HG03342 (cell line): Measurements from ENCODE around the gene MRGPRF.
"Not testable (repeated sequence)": the region's sequence is repeated elsewhere in the genome, so short reads cannot be mapped to it uniquely, and the experiment has no call there.

ENCODE experiments used
- ATAC-seq: cut with Tn5 transposase; IDR thresholded peaks from one replicate; pipeline ENCODE4 v1.9.1; 2021; ENCODE audit warnings: mild to moderate bottlenecking, moderate library complexity; ENCODE audit not compliant: unreplicated experiment

The MRGPRF gene

DNA sequence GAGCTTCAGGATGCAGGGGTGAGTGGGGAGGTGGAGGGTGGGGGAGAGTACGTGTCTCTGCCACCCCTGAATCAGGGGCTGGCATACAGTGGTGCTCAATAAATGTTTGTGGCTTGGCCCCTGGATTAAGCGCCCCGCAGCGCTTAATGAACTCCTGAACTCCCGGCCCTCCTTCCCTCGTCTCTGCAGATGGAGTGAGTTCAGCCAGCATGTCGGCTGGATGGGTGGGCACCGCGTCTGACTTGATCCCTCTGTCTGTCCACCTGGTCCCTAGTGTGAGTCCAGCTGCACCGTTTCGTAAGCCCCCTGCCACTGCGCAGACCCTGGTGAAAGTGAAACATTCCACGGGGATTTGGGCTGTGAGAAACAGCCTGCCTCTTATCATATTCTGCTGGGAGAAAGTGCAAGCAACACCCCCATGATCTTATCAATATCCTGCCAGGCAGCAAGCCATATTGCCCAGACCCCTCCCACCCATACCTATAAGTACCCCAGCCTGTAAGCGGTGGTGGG lies 20.2 kb downstream of the MRGPRF start:
- no peak for ATAC-seq

DNA sequence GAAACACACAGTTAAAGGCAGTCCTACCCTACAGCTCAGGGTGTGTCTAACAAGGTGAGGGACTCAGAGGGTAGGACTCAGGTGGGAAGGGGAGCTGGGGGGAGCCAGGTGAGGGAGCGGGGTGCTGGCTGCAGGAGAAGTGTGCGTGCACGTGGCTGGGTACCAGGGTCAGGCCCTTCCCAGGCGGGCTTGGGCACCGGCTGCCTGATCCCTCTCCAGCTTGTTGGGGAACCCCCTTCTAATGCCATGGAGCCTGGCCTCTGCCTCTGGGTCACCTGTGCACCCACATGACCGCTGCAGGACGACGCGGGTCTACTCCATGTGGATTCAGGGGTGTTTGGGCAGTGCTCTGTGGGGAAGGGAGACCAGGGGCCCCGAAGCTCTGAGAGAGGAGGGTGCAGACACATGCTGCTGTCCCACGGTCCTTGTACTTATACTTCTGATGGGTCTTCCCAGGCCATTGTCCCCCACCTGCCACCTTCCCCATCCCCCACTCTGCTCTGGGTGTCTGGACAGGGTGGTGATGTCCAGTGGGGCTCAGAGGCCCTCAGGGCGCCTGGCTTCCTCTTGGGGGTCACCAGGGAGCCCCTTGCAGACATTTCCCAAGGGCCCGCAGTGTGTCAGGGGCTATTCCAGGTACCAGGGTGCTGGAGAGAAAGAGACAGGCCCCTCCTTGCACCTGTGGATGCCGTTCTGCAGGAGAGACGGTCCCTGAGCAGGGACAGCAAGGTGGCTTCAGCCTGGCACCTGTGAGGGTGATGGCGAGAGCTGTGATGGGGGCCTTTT lies 21.9 kb downstream of the MRGPRF start:
- no peak for ATAC-seq

DNA sequence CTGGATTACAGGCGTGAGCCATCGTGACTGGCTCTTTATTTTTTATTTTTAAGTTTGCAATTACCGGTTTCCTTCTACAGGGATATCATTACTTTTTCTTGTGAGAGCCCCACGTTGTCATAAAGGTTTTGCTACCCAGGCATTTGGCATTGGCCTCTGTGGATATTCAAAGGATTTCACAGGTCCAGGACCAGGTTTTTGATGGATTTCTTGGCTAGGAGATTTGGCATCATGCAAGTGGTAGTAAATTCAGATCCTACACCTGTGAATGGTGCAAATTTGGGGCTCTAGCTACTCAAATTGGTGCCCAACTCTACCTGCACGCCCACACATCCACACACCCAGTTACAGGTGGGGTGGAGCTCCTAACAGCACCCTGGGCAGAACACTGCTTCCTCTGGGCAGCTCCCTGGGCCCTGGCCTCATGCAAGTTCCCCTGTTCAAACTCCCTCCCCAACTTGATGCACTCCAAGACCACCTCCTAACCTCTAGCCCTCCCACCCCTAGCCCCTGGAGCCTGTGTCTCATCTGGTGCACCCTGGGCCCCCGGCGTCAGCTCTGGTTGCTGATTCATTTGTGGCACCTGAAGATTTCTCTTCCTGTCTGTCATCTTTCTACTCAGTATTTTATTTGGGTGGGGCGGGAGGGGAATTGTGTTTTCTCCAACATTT lies 23.0 kb downstream of the MRGPRF start:
- no peak for ATAC-seq

DNA sequence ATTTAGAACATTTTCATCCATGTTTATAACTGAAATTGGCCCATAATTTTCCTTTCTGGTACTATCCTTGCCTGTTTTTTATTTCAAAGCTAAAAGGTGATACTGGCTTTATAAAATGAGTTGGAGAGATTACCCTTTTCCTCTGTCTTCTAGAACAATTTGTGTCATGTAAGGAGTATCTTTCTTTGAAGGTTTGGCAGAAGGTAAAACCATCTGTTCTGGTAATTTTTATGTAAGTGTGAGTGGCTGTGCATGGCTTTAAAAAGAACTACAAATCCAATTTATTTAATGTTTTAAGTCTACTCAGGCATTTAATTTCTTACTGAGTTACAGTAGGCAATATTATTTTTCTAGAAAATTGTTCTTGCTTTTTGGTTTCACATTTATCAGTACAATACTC lies 24.6 kb downstream of the MRGPRF start:
- no peak for ATAC-seq

DNA sequence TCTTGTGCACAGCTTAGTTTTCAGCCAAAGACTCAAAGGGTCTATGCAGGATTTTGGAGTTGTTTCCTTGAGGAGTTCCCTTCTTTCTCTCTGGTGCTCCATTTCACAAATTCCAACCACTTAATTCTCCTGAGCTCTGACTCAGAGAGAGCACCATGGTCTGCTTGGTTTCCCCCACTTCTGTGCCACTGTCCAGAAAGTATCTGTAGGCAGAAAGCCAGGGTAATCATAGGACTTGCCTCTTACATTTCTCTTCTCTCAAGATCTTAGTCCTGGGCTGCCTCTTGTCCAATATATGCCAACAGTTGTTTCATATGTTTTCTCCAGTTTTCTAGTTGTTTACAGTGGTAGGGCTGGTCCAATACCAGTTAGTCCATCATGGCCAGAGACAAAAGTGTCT lies 25.8 kb downstream of the MRGPRF start:
- ATAC-seq: no peak

DNA sequence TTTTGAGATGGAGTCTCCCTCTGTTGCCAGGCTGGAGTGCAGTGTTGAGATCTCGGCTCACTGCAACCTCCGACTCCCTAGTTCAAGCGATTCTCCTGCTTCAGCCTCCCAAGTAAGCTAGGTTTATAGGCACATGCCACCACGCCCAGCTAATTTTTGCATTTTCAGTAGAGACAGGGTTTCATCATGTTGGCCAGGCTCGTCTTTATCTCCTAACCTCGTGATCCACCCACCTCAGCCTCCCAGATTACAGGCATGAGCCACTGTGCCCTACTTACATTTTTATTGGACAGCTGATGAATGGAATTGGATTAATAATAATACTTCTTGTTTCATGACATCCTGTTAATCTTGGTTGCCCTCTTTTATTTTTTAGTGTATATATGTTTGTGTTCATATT lies 29.2 kb downstream of the MRGPRF start:
- ATAC-seq: no peak

DNA sequence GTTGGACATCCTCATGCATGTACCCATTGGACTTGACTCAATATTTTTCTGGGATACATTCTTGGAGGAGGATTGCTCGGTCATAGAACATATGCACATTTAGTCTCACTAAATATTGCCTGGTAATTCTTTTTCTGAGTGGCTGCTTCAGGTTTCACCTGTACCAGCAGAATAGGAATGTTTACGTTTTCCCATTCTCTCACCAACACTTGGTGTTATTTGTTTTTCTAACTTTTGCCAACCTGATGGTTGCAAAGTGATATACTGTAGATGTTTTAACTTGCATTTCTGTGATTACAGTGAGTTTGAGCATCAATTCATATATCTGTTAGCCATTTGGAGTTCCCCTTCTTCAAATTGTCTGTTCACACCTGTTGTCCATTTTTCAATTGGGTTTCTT lies 30.9 kb downstream of the MRGPRF start:
- ATAC-seq: no peak

DNA sequence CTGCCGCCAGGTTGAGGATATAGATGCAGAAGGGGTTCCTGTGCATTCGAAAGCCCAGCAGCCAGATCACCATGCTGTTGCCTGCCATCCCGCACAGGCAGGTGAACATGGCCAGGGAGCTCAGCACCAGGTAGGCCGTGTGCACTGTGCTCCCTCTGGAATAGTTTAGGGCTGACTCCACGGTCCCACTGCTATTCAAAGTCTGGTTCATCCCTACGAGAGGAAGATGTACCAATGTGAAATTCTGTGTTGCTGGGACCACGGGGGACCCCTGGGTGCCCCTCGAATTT lies 32.3 kb downstream of the MRGPRF start, which contains the start of gene MRGPRD:
Gene MRGPRD (minus strand): TSS at position 211 of the 290 bp plus-strand sequence. CDS start 0 bp downstream, at position 211.
- ATAC-seq: no peak

DNA sequence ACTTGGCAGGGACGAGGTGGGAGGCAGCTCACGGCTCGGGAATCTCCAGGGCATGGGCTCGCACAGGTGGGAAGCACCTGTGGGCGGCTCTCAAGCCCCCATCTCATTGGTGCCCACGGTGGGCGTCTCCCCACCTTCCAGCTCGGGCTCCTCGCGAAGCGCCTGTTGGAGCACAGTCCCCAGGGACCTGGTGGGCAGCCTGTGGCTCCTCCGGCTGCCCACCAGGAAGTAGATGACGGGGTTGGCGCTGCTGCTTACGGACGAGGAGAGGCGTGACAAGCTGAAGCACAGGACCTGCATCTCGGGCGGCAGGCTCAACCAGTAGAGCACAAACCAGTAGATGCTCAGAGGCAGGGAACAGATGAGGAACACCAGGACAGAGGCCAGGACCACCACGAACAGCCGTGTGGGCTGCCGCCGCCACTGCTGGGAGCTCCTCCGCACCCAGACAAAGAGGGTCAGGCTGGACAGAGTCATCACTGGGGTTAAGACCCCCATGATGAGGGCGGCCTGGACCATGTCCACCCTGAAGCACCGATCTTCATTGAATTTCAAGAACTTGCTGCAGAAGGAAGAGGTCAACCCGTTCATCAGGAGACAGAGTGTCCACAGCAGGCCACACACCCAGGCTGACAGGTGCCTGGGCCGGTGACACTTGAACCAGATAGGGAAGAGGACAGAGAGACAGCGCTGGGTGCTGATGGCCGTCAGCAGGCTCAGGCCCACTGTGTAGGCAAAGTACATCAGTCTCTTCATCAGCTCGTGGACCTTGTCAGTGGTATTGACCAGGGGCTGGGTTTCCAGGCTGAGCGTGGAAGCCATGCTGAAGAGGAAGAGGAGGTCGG lies 32.9 kb downstream of the MRGPRF start:
- no peak for ATAC-seq

DNA sequence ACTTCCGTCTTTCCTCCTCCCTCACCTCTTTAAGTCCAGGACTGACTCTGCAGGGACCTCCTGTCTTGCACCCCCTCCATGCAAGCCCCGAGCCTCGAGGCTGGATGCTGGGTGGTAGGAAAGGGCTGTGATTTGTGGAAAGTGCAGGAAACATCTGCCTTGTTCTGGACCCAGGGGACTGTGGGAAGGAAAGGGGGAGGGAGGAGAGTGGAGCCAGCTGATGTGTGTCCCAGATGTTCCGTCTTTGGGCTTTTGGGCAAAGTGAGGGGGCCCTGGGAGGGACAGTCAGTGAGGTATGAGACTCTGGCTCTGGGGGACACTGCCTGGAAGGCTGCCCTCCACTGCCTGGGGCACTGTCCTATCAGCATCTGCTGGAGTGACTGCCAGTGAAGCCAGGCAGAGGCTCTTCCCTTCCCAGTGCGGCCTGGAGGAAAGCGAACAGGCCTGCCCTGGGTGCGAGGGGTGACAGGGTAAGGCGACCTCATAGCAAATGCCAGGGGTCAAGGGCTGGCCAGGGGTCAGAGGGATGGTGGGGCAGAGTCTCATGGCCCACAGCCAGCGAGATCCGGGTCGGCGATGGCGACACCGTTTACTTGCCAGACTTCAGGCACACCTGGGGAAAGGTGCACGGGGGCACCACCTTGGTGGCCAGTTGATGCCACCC lies 34.0 kb downstream of the MRGPRF start:
- ATAC-seq: no peak

DNA sequence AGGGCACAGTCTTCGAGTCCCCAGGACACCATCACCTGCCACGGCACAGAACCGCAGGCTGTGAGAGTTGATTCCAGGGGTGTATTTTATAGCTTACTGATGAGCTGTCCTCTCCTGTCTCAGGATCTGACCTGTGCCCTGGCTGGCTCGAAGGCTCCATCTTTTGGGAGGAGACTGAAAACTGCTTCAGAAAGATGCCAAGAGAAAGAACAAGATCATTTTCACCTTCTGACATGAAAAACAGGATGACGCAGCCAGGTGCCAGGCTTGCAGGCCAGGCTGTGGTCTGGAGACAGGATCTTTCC lies 34.5 kb downstream of the MRGPRF start:
- no peak for ATAC-seq

DNA sequence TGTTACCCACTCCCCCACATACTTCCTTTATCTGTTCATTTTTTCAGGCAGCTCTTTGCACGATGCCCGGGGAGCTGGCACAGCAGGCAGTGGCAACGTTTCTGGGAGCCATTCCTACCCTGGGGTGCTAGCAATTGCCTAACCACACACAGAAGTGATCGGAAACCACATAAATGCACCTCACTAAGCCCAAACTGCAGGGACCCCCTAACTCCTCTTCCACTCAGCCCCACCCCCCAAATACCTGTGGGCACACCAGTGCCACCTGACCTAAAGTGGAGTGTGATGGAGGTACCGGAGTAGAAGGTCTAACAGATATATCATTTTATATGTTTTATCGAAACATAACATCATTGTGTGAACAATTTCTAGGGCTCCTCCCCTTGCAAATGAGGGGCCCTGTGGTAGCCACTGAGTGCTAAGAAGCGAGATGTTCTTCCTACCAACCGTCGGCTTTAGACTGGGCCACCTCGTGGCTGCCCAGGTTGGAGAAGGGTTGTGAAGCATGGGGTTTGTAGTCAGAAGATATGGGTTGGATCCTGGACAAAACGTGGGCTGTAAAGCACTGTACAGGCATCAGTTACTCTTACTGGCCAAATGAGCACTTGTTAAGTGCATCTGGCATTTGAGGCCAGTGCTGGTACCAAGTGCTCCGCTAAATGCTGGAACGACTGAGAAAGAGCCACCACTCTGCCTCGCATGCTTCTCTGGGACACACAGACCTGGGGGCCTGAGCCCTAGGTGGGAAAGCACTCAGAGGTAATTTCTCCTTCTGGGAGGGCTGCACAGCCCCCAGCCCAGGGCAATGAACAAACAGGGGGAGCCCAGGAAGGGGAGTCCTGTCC lies 35.0 kb downstream of the MRGPRF start:
- ATAC-seq: no peak

DNA sequence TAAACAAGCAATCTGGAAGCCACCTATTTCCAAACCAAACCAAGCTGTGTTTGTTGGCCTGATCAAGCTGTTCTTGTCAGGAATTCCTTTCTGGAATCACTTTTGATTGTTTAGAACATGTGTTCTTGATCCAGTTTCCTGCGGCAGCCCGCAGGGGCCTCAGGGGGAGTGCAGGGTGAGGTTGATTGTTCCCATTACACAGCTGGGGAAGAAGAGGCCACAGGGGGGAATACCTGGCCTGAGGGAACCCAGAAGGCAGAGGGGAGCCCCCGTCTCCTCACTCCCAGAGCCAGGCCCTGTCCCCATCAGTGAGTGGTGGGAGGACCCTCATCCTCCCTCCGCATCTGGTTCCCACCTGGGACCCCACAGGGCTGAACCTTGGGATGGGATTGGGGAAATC lies 36.5 kb downstream of the MRGPRF start:
- ATAC-seq: no peak

DNA sequence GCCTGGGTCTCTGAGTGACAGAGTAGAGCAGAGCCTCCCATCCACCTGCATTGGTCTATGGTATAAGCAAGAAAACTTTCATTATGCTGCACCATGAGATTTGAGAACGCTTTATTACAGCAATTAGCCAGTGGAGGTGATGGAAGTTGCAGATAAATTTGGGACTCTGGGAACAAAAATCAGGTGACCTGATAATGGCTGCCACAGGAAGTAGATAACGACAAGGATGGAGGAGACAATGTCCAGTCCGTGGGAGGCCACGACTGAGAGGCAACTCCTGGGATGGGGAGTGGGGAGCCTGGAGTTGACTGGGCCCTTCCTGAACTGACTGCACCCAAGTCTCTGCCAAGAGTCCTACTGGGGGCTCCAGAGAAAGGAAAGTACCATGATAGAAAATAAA lies 37.0 kb downstream of the MRGPRF start:
- no peak for ATAC-seq

DNA sequence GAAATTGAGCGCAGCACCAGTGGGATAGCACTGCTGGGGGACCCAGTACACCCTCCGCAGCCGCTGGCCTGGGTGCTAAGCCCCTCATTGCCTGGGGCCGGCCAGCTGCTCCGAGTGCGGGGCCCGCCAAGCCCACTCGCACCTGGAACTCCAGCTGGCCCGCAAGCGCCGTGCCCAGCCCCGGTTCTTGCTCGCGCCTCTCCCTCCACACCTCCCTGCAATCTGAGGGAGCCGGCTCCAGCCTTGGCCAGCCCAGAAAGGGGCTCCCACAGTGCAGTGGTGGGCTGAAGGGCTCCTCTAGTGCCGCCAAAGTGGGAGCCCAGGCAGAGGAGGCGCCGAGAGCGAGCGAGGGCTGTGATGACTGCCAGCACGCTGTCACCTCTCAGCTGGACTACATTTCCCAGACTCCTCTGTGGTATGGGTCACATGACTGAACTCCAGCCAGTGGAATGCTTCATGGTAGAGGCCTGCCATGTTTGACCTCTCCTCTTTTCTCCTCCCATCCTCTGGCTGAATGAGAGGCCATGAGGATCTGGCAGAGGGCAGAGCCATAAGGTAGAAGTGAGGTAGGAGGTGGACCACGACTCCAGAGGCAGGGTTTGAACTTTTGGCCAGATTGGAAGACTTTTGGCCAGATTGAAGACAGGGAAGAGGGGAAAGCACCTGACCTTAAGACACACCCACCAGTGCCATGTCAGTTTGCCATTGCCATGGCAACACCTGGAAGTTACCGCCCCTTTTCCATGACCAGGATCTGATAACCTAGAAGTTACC lies 38.4 kb downstream of the MRGPRF start:
- ATAC-seq: no peak

DNA sequence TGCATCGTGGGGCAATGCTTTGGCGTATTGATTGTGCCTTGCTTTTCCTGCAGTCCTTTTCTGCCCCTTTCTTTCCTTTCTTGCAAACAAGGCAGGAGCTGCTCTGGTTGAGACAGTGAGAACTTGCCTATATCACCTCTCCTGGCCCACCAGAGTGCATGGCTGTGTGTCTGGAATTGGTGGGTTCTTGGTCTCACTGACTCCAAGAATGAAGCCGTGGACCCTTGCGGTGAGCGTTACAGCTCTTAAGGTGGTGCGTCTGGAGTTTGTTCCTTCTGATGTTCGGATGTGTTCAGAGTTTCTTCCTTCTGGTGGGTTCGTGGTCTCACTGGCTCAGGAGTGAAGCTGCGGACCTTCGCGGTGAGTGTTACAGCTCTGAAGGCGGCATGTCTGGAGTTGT lies 39.3 kb downstream of the MRGPRF start:
- ATAC-seq: not testable (repeated sequence)

DNA sequence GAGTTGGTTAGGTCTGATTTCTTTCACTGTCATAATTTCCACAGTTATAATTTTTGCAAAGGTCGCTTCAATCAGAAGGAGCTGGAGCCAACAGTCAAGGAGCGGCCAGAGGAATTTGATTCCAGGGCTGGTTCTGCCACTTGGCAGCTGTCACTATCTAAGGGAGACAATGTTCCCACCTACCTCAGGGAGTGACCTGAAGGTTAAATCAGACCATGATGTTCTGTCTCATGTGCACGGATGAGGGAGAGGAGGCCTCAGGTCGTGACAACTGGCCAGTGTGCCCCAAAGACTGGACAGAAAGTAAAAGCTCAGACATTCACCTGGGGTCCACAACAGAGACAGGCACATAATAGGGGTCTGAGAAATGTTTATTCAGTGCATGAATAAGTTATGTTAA lies 39.8 kb downstream of the MRGPRF start:
- ATAC-seq: no peak

DNA sequence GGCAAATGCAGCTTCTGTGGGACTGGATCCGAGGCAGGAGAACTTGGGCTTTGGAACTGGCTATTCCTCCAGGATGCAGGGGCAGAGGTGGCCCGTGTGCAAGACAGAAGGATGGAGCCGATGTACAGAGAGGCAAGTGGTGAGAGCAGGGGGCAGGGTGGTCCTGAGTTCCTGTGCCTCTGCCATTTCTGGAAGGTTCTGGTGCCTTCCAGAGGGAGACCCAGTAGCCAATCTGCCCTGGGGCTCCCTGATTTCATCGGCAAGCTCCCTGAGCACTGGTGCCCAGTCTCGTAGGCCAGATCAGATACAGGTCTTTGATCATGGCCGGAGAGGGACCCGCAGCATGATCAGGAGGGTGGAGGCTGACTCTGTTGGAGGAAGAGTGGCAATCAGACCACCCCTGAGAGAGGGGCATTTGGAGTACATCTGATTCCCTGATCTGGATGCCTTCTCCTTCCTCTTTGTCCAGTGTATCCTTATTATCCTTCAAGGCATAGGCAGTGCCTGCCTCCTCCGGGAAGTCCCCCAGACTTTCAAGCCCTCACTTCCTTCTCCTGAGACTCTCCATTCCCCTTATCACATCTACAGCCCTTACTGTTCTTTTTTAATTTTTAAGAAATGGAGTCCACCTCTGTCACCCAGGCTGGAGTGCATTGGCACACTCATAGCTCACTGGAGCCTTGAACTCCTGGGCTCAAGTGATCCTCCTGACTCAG lies 42.0 kb downstream of the MRGPRF start:
- ATAC-seq: no peak

DNA sequence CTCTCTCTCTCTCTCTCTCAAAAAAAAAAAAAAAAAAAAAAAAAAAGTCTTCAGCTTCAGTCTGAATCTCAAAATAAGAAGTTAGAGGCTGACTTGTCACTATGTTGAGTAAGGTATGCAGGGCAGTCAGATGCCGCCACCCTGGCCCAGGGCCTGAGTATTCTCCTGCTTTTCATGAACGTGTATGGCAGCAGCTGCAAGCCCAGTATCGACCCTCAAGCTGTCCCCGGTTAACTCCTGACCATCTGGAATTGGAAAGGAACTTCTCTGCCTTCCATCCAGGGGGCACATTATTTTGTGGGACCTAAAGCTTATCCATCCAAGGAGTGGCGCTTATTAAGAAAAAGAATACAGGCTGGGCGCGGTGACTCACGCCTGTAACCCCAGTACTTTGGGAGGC lies 43.7 kb downstream of the MRGPRF start:
- ATAC-seq: no peak
